Activated CD8-positive, alpha-beta T cell treated with anti-CD3 and anti-CD28 coated beads, Interleukin-2, amount 10 ng/mL, durations not matched to agents 7 days and 5 days (primary cell): ENCODE measurements around the gene OGA. TPM values are rescaled to one million over a fixed set of nuclear protein-coding genes. Genes with fewer than 3 reads are reported as not detected.
A peak's percentile ranks its signal among the peaks of the same experiment; 100 is the strongest.
"Not testable (repeated sequence)": the region's sequence is repeated elsewhere in the genome, so short reads cannot be mapped to it uniquely, and the experiment has no call there.

Source experiments
- ATAC-seq: fragments of 150-1000 bp; cut with Tn5 transposase; one replicate; pipeline ENCODE4 v1.10.0; 2021; ENCODE audit warnings: moderate library complexity
- CTCF ChIA-PET: fragments of 350-600 bp; sonication (Branson Sonifier 250); formaldehyde crosslinking; loops from one replicate; lab custom pipeline; 2021; ENCODE audit warnings: antibody characterized with exemption; lab: Charles Lee
- POLR2A ChIA-PET: fragments of 350-600 bp; sonication (Branson Sonifier 250); formaldehyde crosslinking; loops from one replicate; lab custom pipeline; 2021; ENCODE audit warnings: antibody characterized with exemption; lab: Charles Lee
- DNase-seq: peaks from one replicate; pipeline ENCODE4 v3.0.0-alpha.2; 2020
- H3K27ac Mint-ChIP-seq: one replicate; pipeline ENCODE4 v1.8.0; 2021; ENCODE audit warnings: mild to moderate bottlenecking, mixed read lengths
- H3K27me3 Mint-ChIP-seq: one replicate; pipeline ENCODE4 v1.8.0; 2021; ENCODE audit warnings: low read depth, mixed read lengths
- H3K36me3 Mint-ChIP-seq: one replicate; pipeline ENCODE4 v1.8.0; 2021; ENCODE audit warnings: low read depth, mixed read lengths
- H3K4me1 Mint-ChIP-seq: one replicate; pipeline ENCODE4 v1.8.0; 2021; ENCODE audit warnings: low read depth, mixed read lengths
- H3K4me3 Mint-ChIP-seq: one replicate; pipeline ENCODE4 v1.8.0; 2021; ENCODE audit warnings: mild to moderate bottlenecking, mixed read lengths
- H3K9me3 Mint-ChIP-seq: one replicate; pipeline ENCODE4 v1.8.0; 2022; ENCODE audit warnings: mixed read lengths; ENCODE audit not compliant: insufficient read depth
- total RNA-seq, 2 experiments: library from RNA; stranded (reverse); gene quantifications; one replicate each; pipeline ENCODE4 v1.2.3, GENCODE V29; 2021

OGA gene
- total RNA-seq, 2 experiments from 2014 or later = 122 to 129 TPM

DNA sequence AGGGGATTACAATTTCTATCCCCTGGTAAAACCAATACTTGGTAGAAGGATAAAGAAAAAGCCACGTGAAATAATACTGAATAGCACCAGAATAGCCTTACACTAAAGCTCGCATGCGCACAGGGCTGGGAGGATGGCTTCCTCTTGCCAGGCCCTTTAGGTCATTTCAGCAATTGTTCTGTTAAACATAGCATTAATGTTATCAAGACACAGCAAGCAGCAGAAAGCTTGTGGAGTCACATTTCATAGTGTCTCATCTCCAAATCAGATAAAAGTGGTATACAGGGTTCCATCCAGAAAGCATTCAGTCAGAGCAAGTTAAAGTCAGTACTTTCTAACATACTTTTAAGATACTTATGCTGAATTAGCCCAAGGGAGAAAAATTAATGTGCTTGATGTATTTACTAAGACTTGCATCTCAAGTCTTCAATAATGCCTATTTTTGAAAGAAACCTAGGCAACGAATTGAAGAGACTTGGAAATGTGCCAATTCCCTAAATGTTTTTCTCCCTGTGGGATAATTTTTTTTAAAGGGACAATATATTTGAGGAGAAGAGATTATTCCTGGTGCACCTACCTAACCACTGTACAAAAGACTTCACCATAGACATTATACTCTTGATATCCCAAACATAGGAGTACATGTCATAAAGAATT, 20.7 kb downstream of the OGA start:
- Mint-ChIP-seq H3K4me3 (no peak overlapping the region), H3K9me3 (no peaks in the 10 kb centered on the region), H3K27ac (no peak overlapping the region), H3K4me1 (peaks cover 8% of the 10 kb centered on the region), H3K36me3 (peaks cover 71% of the 10 kb centered on the region), H3K27me3 (no peaks in the 10 kb centered on the region)
- DNase-seq (no peak), ATAC-seq (no peak)
- ChIA-PET POLR2A (interaction anchor here (1.2 kb wide), 1 partner anchor 20 kb away, joined by 4 read pairs; the partner anchor contains the start of gene OGA), CTCF (interaction anchor here (8.0 kb wide), 1 partner anchor 14 kb away, joined by 69 read pairs; the partner anchor contains the start of gene NPM3)

DNA sequence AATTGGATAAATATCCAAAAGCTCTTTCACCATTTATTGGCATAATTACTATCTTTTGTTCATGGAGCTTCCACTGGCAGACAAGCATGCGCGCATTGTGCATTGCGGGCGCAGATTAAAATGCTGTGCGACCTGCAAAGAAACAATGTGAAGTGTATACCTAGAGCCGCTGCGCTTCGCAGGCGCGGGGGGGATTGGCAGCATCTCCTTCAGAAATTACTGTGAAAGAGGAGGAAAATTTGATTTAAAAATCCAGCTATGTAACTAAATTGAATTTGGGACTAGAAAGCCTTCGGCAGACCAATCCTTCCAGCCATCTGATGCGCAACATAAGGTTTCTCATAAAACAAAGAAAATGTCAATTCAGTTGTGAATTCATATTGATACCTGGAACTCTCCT, 24.7 kb downstream of the OGA start:
- CTCF ChIA-PET = interaction anchor here (1.4 to 8.0 kb wide), 2 partner anchors 10 to 36 kb away, joined by 4 to 69 read pairs; partner anchors contain the start of gene NPM3
- POLR2A ChIA-PET = interaction anchor here (2.2 kb wide), 1 partner anchor 24 kb away, joined by 12 read pairs; the partner anchor contains the start of gene OGA
- Mint-ChIP-seq H3K9me3 (no peaks in the 10 kb centered on the region), H3K4me3 (no peak overlapping the region), H3K27me3 (no peaks in the 10 kb centered on the region), H3K27ac (no peak overlapping the region), H3K36me3 (peaks cover 65% of the 10 kb centered on the region), H3K4me1 (no peaks in the 10 kb centered on the region)
- DNase-seq (no peak), ATAC-seq (no peak)

DNA sequence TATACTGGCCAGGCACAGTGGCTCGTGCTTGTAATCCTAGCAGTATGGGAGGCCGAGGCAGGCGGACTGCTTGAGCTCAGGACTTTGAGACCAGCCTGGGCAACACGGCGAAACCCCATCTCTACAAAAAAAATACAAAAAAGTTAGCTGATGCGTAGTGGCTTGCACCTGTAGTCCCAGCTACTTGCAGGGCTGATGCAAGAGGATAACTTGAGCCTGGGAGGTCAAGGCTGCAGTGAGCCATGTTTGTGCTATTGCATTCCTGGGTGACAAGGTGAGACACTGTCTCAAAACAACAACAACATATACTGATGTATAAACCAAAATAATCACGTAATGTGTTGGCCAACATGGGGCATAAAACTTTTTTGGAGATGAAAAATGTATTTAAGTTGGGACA, 28.6 kb downstream of the OGA start:
- H3K4me3 Mint-ChIP-seq = no peak overlapping the region
- DNase-seq = no peak
- no peak for ATAC-seq
- H3K36me3 Mint-ChIP-seq = peaks cover 59% of the 10 kb centered on the region
- ChIA-PET CTCF (interaction anchor here (1.2 to 1.3 kb wide), 2 partner anchors 9 to 27 kb away, joined by 4 to 8 read pairs; no protein-coding TSS in a partner anchor), POLR2A (no interaction called here)
- no peaks in the 10 kb centered on the region for H3K27me3 Mint-ChIP-seq
- no peaks in the 10 kb centered on the region for H3K9me3 Mint-ChIP-seq
- H3K4me1 Mint-ChIP-seq = peaks cover 3% of the 10 kb centered on the region
- H3K27ac Mint-ChIP-seq = no peak overlapping the region

DNA sequence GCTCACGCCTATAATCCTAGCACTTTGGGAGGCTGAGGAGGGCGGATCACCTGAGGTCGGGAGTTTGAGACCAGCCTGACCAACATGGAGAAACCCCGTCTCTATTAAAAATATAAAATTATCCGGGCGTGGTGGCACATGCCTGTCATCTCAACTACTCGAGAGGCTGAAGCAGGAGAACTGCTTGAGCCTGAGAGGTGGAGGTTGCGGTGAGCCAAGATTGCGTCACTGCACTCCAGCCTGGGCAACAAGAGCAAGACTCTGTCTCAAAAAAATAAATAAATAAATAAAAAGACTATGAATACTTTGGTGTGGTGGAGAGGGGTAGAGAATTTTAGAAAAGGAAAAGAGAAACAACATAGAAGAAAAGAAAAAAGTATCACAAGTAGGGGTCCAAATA, 29.0 kb downstream of the OGA start:
- not testable (repeated sequence) for ATAC-seq, H3K9me3 Mint-ChIP-seq, H3K27me3 Mint-ChIP-seq, DNase-seq, H3K27ac Mint-ChIP-seq, H3K4me1 Mint-ChIP-seq, H3K4me3 Mint-ChIP-seq
- POLR2A ChIA-PET = interaction anchor here (0.7 kb wide), 1 partner anchor 270 kb away, joined by 3 read pairs; no protein-coding TSS in a partner anchor
- H3K36me3 Mint-ChIP-seq = peaks cover 57% of the 10 kb centered on the region
- CTCF ChIA-PET = interaction anchor here (1.2 to 1.3 kb wide), 2 partner anchors 8 to 27 kb away, joined by 4 to 8 read pairs; no protein-coding TSS in a partner anchor

DNA sequence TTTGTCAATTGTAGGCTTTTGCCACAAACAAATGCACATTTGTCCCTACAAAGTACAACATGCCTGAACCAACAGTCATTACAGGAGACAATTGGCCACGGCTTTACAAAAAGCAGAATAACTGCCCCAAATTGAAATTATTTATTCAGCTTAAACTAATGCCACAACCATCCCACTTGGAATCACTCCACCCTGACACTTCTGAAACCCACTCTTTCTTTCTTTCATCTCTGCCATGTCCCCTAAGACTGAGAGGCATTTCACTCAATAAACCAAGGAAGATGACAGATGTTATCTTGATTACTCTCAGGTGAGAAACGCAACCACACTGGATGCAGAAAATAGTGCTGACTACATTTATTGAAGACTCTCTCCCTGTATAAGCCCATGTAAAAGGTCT, 32.4 kb downstream of the OGA start:
- DNase-seq (no peak), ATAC-seq (no peak)
- Mint-ChIP-seq H3K27me3 (no peaks in the 10 kb centered on the region), H3K36me3 (peaks cover 42% of the 10 kb centered on the region), H3K27ac (no peak overlapping the region), H3K9me3 (no peaks in the 10 kb centered on the region), H3K4me3 (no peak overlapping the region), H3K4me1 (peaks cover 38% of the 10 kb centered on the region)
- POLR2A ChIA-PET = no interaction called here
- CTCF ChIA-PET = interaction anchor here (5.8 to 7.9 kb wide), 3 partner anchors 11 to 573 kb away, joined by 36 to 242 read pairs (median 69); no protein-coding TSS in a partner anchor

DNA sequence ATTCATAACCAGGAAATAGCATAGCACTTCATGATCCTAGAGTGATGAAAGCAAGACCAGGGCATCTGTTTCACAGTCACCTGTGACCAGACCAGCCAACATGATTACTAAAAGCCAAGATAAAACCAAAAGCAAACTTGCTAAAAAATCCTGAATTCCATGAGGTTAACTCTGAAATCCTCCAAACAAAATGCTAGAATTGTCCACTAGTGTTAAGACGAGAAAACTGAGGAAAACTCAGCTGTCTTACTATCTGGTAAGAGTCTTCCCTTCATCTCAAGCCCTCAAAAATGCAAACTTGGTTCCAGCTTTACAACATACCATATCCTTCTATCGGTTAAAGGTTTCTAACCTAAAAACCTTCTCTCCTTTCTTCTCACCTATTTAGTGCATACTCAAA, 33.7 kb downstream of the OGA start:
- Mint-ChIP-seq H3K4me1 (peaks cover 48% of the 10 kb centered on the region), H3K4me3 (no peak overlapping the region), H3K36me3 (peaks cover 37% of the 10 kb centered on the region), H3K27me3 (no peaks in the 10 kb centered on the region), H3K9me3 (no peaks in the 10 kb centered on the region), H3K27ac (peak overlapping the region; percentile 98)
- ChIA-PET CTCF (interaction anchor here (1.2 to 7.9 kb wide), 5 partner anchors 12 to 572 kb away, joined by 3 to 242 read pairs (median 36); no protein-coding TSS in a partner anchor), POLR2A (interaction anchor here (3.1 kb wide), 1 partner anchor 34 kb away, joined by 18 read pairs; the partner anchor contains the start of gene OGA)
- ATAC-seq (no peak), DNase-seq (no peak)

DNA sequence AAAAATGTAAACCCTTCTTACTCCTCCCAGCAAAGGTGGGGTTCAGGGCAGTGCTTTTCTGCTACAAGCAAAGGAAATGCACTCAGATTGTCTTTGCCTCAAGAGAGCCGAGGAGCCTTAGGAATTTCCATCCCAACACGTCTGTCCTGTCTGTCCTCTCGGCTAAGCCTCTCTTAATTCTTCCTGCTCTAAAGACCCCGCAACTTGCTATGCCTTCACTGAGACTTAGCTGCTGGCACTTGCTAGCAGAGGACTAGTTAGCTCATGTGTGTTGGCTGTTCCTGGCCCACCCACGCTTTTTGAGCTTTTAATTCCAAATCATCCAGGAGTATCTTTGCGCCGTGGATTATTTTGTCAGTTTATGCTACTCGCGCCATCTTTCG, 34.5 kb downstream of the OGA start:
- CTCF ChIA-PET = interaction anchor here (1.2 to 7.9 kb wide), 9 partner anchors 11 to 571 kb away, joined by 3 to 242 read pairs (median 7); partner anchors contain the start of gene OGA
- Mint-ChIP-seq H3K9me3 (no peaks in the 10 kb centered on the region), H3K27me3 (peaks cover 4% of the 10 kb centered on the region), H3K36me3 (peaks cover 31% of the 10 kb centered on the region), H3K27ac (peak overlapping the region; percentile 98), H3K4me3 (peak overlapping the region; percentile 100), H3K4me1 (peaks cover 56% of the 10 kb centered on the region)
- DNase-seq = no peak
- POLR2A ChIA-PET = interaction anchor here (1.0 to 3.1 kb wide), 4 partner anchors 23 to 288 kb away, joined by 3 to 18 read pairs (median 4); partner anchors contain the start of gene OGA
- ATAC-seq = no peak

DNA sequence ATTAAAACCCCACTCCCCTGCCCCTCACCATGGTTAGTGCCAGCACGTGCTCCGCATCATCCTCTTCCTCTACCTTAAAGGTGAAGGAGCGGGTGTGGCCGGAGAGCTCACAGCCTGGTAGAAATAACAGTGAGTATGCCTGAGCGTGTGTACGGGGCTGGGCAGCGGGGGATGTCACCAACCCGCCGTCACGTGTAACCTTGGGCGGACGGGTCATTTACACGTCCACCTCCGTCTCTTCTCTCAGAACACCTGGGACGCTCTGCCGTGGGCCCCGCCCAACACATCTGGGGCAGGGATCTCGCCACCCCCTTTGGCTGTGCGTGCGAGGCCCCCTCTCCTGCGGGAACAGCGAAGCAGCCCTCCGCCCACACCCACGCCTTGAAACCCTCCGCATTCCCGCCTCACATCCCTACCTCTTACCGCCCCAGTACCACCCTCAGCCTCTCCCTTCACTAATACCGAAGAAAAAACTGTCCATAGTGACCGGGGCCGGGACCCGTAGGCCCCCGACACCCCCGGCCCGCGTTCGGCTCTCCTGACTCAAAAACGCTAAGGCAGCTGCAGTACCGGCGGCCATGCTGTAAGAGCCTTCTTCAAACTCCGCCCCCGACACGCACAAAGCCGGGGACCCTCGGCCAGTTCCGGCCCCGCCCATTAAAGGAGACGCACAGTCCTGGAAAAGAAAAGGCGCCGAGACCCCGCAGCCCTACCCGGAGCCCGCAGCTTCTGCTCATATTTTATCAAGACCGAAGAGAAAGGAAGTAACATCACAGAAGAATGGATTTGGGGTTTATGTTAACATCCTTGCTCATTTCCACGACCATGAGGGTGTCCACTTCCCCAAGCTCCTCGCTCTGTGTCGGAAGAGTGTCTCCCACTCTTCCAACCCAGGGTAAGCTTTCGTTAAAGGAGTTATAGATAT, 35.2 kb downstream of the OGA start, which contains the start of gene NPM3:
Gene NPM3 (minus strand): TSS at position 636 of the 925 bp plus-strand sequence. CDS start 56 bp downstream, at position 580.
- POLR2A ChIA-PET = interaction anchor here (1.0 to 3.1 kb wide), 6 partner anchors 12 to 289 kb away, joined by 3 to 18 read pairs (median 3); partner anchors contain the start of gene OGA
- Mint-ChIP-seq H3K4me3 (peak within 1 kb of the TSS; percentile 100), H3K9me3 (no peaks in the 10 kb centered on the region), H3K27me3 (peaks cover 5% of the 10 kb centered on the region), H3K36me3 (peaks cover 31% of the 10 kb centered on the region), H3K4me1 (peaks cover 57% of the 10 kb centered on the region), H3K27ac (peak within 1 kb of the TSS; percentile 98)
- CTCF ChIA-PET = interaction anchor here (1.2 to 7.9 kb wide), 12 partner anchors 11 to 571 kb away, joined by 3 to 242 read pairs (median 12); partner anchors contain the start of genes DPCD, OGA and POLL
- ATAC-seq = peak; percentile 84
- DNase-seq = peak; percentile 92

DNA sequence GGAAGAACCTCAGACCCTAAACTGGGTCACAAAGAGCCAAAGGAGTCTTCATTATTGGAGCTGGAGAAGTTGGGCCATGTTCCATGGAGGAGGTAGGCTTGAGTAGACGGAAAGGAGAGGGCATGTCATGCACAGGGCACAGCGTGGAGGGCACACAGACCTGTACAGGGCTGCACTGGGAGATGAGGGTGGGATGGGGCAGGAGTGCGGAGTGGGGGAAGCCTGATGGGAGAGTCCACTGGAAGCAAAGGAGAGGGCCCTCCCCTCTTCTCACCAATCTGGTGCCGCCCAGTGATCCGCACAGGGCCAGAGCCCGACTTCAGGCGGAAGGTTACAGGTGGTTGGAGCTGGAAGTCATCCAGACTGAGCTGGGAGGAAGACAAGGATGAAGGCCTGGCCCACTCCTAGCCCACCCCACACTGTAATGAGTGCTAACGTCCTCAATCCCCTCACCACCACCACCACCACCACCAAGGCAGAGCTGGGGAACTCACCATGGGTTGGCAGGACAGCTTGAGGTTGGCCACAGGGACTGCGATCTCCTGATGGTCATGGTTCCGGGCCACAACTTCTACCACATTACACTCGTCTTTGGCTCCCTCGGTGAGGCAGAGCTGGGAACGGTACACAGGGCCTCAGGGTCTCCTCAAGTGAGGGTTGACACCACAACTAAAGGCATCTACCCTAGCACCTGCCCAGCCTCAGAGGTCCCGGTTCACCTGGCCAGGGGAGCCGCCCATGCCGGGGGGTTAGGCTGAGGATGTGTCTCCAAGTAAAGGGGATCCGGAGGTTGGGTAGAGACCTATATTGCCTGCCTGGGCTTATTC, 36.0 kb downstream of the OGA start:
- Mint-ChIP-seq H3K27me3 (peaks cover 13% of the 10 kb centered on the region), H3K4me1 (peaks cover 57% of the 10 kb centered on the region), H3K36me3 (peaks cover 31% of the 10 kb centered on the region), H3K4me3 (peak overlapping the region; percentile 100), H3K9me3 (no peaks in the 10 kb centered on the region), H3K27ac (peak overlapping the region; percentile 98)
- ChIA-PET CTCF (interaction anchor here (0.8 to 7.9 kb wide), 16 partner anchors 10 to 570 kb away, joined by 3 to 242 read pairs (median 7); partner anchors contain the start of genes DPCD and POLL), POLR2A (interaction anchor here (1.0 to 3.1 kb wide), 3 partner anchors 13 to 88 kb away, joined by 3 to 18 read pairs (median 3); partner anchors contain the start of gene OGA)
- ATAC-seq (no peak), DNase-seq (no peak)

DNA sequence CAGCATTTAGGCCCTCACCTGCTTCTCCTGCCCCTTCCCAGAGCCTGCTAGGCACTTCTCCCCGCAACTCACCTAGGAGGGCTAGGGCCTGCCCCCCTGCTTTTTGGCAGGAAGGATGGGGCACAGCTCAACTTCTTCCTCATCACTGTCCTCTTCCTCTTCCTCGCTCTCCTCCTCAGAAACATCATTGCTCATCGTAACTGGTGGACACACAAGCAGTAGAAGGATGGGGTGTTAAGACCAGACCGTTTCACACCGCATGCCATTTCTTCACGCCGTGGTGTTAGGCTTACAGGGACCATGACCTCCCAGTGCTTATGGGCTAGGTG, 36.6 kb downstream of the OGA start:
- Mint-ChIP-seq H3K27ac (peak overlapping the region; percentile 60), H3K9me3 (no peaks in the 10 kb centered on the region), H3K27me3 (peaks cover 19% of the 10 kb centered on the region), H3K4me3 (peak overlapping the region; percentile 100), H3K4me1 (peaks cover 57% of the 10 kb centered on the region), H3K36me3 (peaks cover 29% of the 10 kb centered on the region)
- ChIA-PET CTCF (interaction anchor here (0.6 to 7.9 kb wide), 48 partner anchors 8 to 569 kb away, joined by 3 to 242 read pairs (median 4); partner anchors contain the start of genes DPCD, FBXW4, OGA and POLL), POLR2A (interaction anchor here (0.6 to 1.1 kb wide), 3 partner anchors 14 to 210 kb away, joined by 3 to 6 read pairs (median 3); no protein-coding TSS in a partner anchor)
- DNase-seq = no peak
- no peak for ATAC-seq
